Suprapubic skin (tissue), 4 donors: ENCODE results near the gene PHETA1. TPM values are rescaled to one million over a fixed set of nuclear protein-coding genes. Genes with fewer than 3 reads are reported as not detected.
"Not testable (repeated sequence)": the region's sequence is repeated elsewhere in the genome, so short reads cannot be mapped to it uniquely, and the experiment has no call there.

Experiments
- DNase-seq, 2 donors: peaks; one replicate each; pipeline ENCODE4 v3.0.0-alpha.2; 2019; ENCODE audit warnings: low spot score in 2 of 2
- H3K27ac ChIP-seq: fragments of 200-600 bp; sonication (generic); one replicate; pipeline ENCODE4 v1.5.1; 2019
- H3K27me3 ChIP-seq: fragments of 200-600 bp; sonication (generic); one replicate; pipeline ENCODE4 v1.5.1; 2019
- H3K36me3 ChIP-seq: fragments of 200-600 bp; sonication (generic); one replicate; pipeline ENCODE4 v1.5.1; 2019
- H3K4me1 ChIP-seq: fragments of 200-600 bp; sonication (generic); one replicate; pipeline ENCODE4 v1.5.1; 2019
- H3K4me3 ChIP-seq: fragments of 200-600 bp; sonication (generic); one replicate; pipeline ENCODE4 v1.5.1; 2019; ENCODE audit warnings: mild to moderate bottlenecking
- H3K9me3 ChIP-seq: fragments of 200-600 bp; sonication (generic); one replicate; pipeline ENCODE4 v1.5.1; 2019
- CTCF ChIP-seq, 2 donors: fragments of 200-600 bp in 1 of 2; fragments of 450-650 bp in 1 of 2; sonication (generic) in 1 of 2; IDR thresholded peaks; one replicate each; pipeline ENCODE4 v1.5.1; 2016 to 2019; ENCODE audit warnings: antibody characterized with exemption in 2 of 2, mild to moderate bottlenecking in 1 of 2, moderate library complexity in 1 of 2
- EP300 ChIP-seq: sonication (generic); formaldehyde crosslinking; IDR thresholded peaks from one replicate; pipeline ENCODE4 v1.6.1; 2017; ENCODE audit warnings: antibody characterized with exemption
- POLR2A ChIP-seq, 2 donors: fragments of 450-650 bp; IDR thresholded peaks; one replicate each; pipeline ENCODE4 v1.6.1; 2017; ENCODE audit warnings: antibody characterized with exemption in 2 of 2, mild to moderate bottlenecking in 2 of 2, moderate library complexity in 2 of 2
- POLR2AphosphoS5 ChIP-seq, 3 donors: sonication (generic); formaldehyde crosslinking; IDR thresholded peaks; one replicate each; pipeline ENCODE4 v1.6.1; 2017; ENCODE audit warnings: antibody characterized with exemption in 3 of 3
- WGBS: methylation state at CpG from one replicate; pipeline ENCODE4 v1.1.5; 2018; 5-methylcytosine and 5-hydroxymethylcytosine counted together
- total RNA-seq, 4 donors: library from RNA; depleted of rRNA; stranded (reverse); fragments of >200 nt; gene quantifications; one replicate each; pipeline ENCODE4 v1.1.0, GENCODE V29; 2016

The PHETA1 gene
- total RNA-seq, 4 donors from 2014 or later, result 15.9 to 25.7 (median 23.2) TPM

GRCh38 chr12:111404362-111405148 lies 35.7 kb upstream of the PHETA1 start:
- no peaks in the 10 kb centered on the region for H3K36me3 ChIP-seq
- TF ChIP-seq POLR2A (IDR thresholded peaks at IDR 0.05) (no peak), CTCF (IDR thresholded peaks at IDR 0.05) (no peak), EP300 (no peak)
- H3K27me3 ChIP-seq, result no peaks in the 10 kb centered on the region
- peak overlapping the region; percentile 69 for H3K27ac ChIP-seq
- WGBS, result 43% methylated on average over 19 of the region's 21 CpGs
- no peaks in the 10 kb centered on the region for H3K9me3 ChIP-seq
- peak overlapping the region; percentile 75 for H3K4me3 ChIP-seq
- peaks cover 60% of the 10 kb centered on the region for H3K4me1 ChIP-seq
- no peak for DNase-seq

GRCh38 chr12:111402490-111402824 lies 33.6 kb upstream of the PHETA1 start:
- not testable (repeated sequence) for H3K36me3 ChIP-seq, DNase-seq, H3K27me3 ChIP-seq, H3K9me3 ChIP-seq, H3K27ac ChIP-seq
- Histone ChIP-seq H3K4me1 (peaks cover 42% of the 10 kb centered on the region), H3K4me3 (peak overlapping the region; percentile 17)
- 73% methylated on average over 9 of the region's 9 CpGs for WGBS

- H3K9me3 ChIP-seq, result no peaks in the 10 kb centered on the region
- no peak for DNase-seq
- no peaks in the 10 kb centered on the region for H3K36me3 ChIP-seq
- TF ChIP-seq CTCF (IDR thresholded peaks at IDR 0.05) (no peak), POLR2A (IDR thresholded peaks at IDR 0.05) (no peak), POLR2AphosphoS5 (IDR thresholded peaks at IDR 0.05) (no peak), EP300 (no peak)
- H3K27ac ChIP-seq, result no peak overlapping the region
- peaks cover 39% of the 10 kb centered on the region for H3K4me1 ChIP-seq
- no peaks in the 10 kb centered on the region for H3K27me3 ChIP-seq
- no peak overlapping the region for H3K4me3 ChIP-seq
- 85% methylated on average over 4 of the region's 6 CpGs for WGBS
Observed at GRCh38 chr12:111401167-111401605, 32.3 kb upstream of the PHETA1 start.

GRCh38 chr12:111399741-111400404 lies 31.0 kb upstream of the PHETA1 start:
- H3K36me3 ChIP-seq, H3K27ac ChIP-seq, H3K9me3 ChIP-seq, H3K4me3 ChIP-seq, H3K27me3 ChIP-seq, DNase-seq: not testable (repeated sequence)
- H3K4me1 ChIP-seq, result peaks cover 29% of the 10 kb centered on the region
- WGBS, result 81% methylated on average over 9 of the region's 9 CpGs

- no peaks in the 10 kb centered on the region for H3K36me3 ChIP-seq
- no peaks in the 10 kb centered on the region for H3K9me3 ChIP-seq
- H3K4me1 ChIP-seq, result peaks cover 19% of the 10 kb centered on the region
- WGBS, result 70% methylated on average over 4 of the region's 4 CpGs
- H3K4me3 ChIP-seq, result no peak overlapping the region
- no peaks in the 10 kb centered on the region for H3K27me3 ChIP-seq
- DNase-seq, result no peak
- TF ChIP-seq CTCF (IDR thresholded peaks at IDR 0.05), result no peak
- TF ChIP-seq EP300, result no peak
- TF ChIP-seq POLR2AphosphoS5 (IDR thresholded peaks at IDR 0.05), result no peak
- no peak for TF ChIP-seq POLR2A (IDR thresholded peaks at IDR 0.05)
- no peak overlapping the region for H3K27ac ChIP-seq
Observed at GRCh38 chr12:111398530-111398929, 29.6 kb upstream of the PHETA1 start.

- no peak overlapping the region for H3K27ac ChIP-seq
- H3K4me3 ChIP-seq, result peak overlapping the region; percentile 26
- peaks cover 10% of the 10 kb centered on the region for H3K4me1 ChIP-seq
- DNase-seq, result peak; percentile 91 to 92
- peak; percentile 94 to 97 for TF ChIP-seq CTCF (IDR thresholded peaks at IDR 0.05)
- no peak for TF ChIP-seq POLR2A (IDR thresholded peaks at IDR 0.05)
- peak in 1 of 3 donors; percentile 73 for TF ChIP-seq POLR2AphosphoS5 (IDR thresholded peaks at IDR 0.05)
- 19% methylated on average over 11 of the region's 34 CpGs for WGBS
- no peaks in the 10 kb centered on the region for H3K27me3 ChIP-seq
- H3K9me3 ChIP-seq, result no peaks in the 10 kb centered on the region
- H3K36me3 ChIP-seq, result no peaks in the 10 kb centered on the region
Observed at GRCh38 chr12:111396726-111397445, 28.0 kb upstream of the PHETA1 start.

- not testable (repeated sequence) for H3K4me3 ChIP-seq, H3K36me3 ChIP-seq, H3K9me3 ChIP-seq, H3K27ac ChIP-seq, H3K27me3 ChIP-seq, DNase-seq, H3K4me1 ChIP-seq
- 82% methylated on average over 7 of the region's 7 CpGs for WGBS
Observed at GRCh38 chr12:111396271-111396670, 27.4 kb upstream of the PHETA1 start.
